ENCODE results near the gene MAST4.

The MAST4 gene

DNA sequence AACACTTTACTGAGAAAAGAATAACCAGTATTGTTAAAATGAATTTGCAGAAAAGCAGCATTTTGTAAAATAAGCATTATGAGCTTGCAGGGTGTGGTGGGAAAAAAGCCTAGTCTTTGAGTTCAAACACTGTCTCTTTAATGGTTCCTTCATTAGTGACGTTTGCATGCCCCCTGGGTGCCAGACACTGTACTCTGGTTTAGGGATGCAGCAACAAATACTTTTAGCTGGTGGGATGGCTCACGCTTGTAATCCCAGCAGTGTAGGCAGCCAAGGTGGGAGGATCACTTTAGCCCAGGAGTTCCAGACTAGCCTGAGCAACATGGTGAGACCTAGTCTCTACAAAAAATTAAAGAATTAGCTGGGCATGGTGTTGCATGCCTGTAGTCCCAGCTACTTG lies 62.3 kb downstream of the MAST4 start:
- peaks cover 0 to 34% (median 22%) of the 10 kb centered on the region in 5 donors for H3K4me1 ChIP-seq (ENCODE audit: control insufficient read depth in 5 of 5, insufficient read depth in 5 of 5, low read length in 5 of 5)
- no peak overlapping the region for H3K4me3 ChIP-seq (ENCODE audit: low read depth in 1 of 5, low read length in 5 of 5)
- no peak overlapping the region for H3K27ac ChIP-seq (ENCODE audit: low read depth, low read length)
- no peak overlapping the region for H3K9ac ChIP-seq (ENCODE audit: low read length in 5 of 5)
- no peaks in the 10 kb centered on the region for H3K27me3 ChIP-seq (ENCODE audit: control insufficient read depth in 5 of 5, insufficient read depth in 4 of 5, low read length in 5 of 5)
- H3K36me3 ChIP-seq (ENCODE audit: control insufficient read depth in 5 of 5, insufficient read depth in 5 of 5, low read length in 5 of 5): no peaks in the 10 kb centered on the region
- no peaks in the 10 kb centered on the region for H3K9me3 ChIP-seq (ENCODE audit: control insufficient read depth in 5 of 5, low read length in 5 of 5)

GRCh38 chr5:66659780-66660179 lies 63.6 kb downstream of the MAST4 start:
- Histone ChIP-seq H3K9me3 (ENCODE audit: control insufficient read depth in 5 of 5, low read length in 5 of 5) (no peaks in the 10 kb centered on the region), H3K9ac (ENCODE audit: low read length in 5 of 5) (no peak overlapping the region), H3K4me3 (ENCODE audit: low read depth in 1 of 5, low read length in 5 of 5) (no peak overlapping the region), H3K4me1 (ENCODE audit: control insufficient read depth in 5 of 5, insufficient read depth in 5 of 5, low read length in 5 of 5) (peaks cover 0 to 32% (median 22%) of the 10 kb centered on the region in 5 donors), H3K27me3 (ENCODE audit: control insufficient read depth in 5 of 5, insufficient read depth in 4 of 5, low read length in 5 of 5) (no peaks in the 10 kb centered on the region), H3K27ac (ENCODE audit: low read depth, low read length) (no peak overlapping the region), H3K36me3 (ENCODE audit: control insufficient read depth in 5 of 5, insufficient read depth in 5 of 5, low read length in 5 of 5) (no peaks in the 10 kb centered on the region)

DNA sequence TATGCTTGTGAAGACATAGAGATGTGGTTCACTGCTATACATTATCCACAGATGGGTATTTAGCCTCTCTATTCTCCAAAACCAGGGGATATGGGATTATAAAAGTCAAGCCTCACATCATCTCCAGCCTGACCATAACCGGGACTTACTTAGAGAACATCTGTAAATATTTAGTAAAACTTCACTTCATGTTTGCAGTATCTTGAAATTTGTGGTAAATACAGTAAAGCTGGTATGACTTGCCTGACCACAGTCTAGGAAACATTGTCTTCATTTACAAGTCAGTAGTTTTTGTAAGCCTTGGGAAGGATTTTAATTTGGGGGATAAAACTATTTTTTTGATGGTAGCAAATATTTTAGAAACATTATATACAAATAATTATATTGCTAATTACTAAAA lies 64.2 kb downstream of the MAST4 start:
- Histone ChIP-seq H3K27ac (ENCODE audit: low read depth, low read length) (no peak overlapping the region), H3K9ac (ENCODE audit: low read length in 5 of 5) (no peak overlapping the region), H3K9me3 (ENCODE audit: control insufficient read depth in 5 of 5, low read length in 5 of 5) (peaks cover 0 to 2% (median 0%) of the 10 kb centered on the region in 5 donors), H3K4me1 (ENCODE audit: control insufficient read depth in 5 of 5, insufficient read depth in 5 of 5, low read length in 5 of 5) (peaks cover 0 to 28% (median 17%) of the 10 kb centered on the region in 5 donors), H3K27me3 (ENCODE audit: control insufficient read depth in 5 of 5, insufficient read depth in 4 of 5, low read length in 5 of 5) (no peaks in the 10 kb centered on the region), H3K36me3 (ENCODE audit: control insufficient read depth in 5 of 5, insufficient read depth in 5 of 5, low read length in 5 of 5) (no peaks in the 10 kb centered on the region), H3K4me3 (ENCODE audit: low read depth in 1 of 5, low read length in 5 of 5) (no peak overlapping the region)

DNA sequence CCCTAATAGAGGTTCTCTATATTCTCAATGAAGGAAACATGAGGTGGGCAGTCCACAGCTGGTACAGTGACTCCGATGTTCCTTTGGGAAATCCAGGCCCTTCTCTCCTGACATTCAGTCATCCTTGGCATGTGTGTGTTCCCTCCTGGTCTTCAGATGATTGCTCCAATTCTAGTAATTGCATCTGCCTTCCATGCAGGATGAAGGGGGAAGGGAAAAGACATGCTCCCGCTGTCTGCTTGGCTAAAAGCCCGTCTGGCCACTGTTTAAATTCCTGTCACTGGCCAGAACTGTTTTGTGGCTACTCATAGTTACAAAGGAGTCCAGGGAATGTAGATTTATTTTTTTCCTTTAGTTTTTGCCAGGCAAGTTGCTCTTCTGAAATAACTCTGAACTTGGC lies 65.0 kb downstream of the MAST4 start:
- H3K4me3 ChIP-seq (ENCODE audit: low read depth in 1 of 5, low read length in 5 of 5): no peak overlapping the region
- peak overlapping the region in 1 of 5 donors; percentile 13 for H3K9ac ChIP-seq (ENCODE audit: low read length in 5 of 5)
- H3K36me3 ChIP-seq (ENCODE audit: control insufficient read depth in 5 of 5, insufficient read depth in 5 of 5, low read length in 5 of 5): no peaks in the 10 kb centered on the region
- no peaks in the 10 kb centered on the region for H3K27me3 ChIP-seq (ENCODE audit: control insufficient read depth in 5 of 5, insufficient read depth in 4 of 5, low read length in 5 of 5)
- peak overlapping the region; percentile 56 for H3K27ac ChIP-seq (ENCODE audit: low read depth, low read length)
- peaks cover 0 to 22% (median 15%) of the 10 kb centered on the region in 5 donors for H3K4me1 ChIP-seq (ENCODE audit: control insufficient read depth in 5 of 5, insufficient read depth in 5 of 5, low read length in 5 of 5)
- peaks cover 0 to 2% (median 0%) of the 10 kb centered on the region in 5 donors for H3K9me3 ChIP-seq (ENCODE audit: control insufficient read depth in 5 of 5, low read length in 5 of 5)

- no peak overlapping the region for H3K4me3 ChIP-seq (ENCODE audit: low read depth in 1 of 5, low read length in 5 of 5)
- H3K9ac ChIP-seq (ENCODE audit: low read length in 5 of 5): no peak overlapping the region
- H3K4me1 ChIP-seq (ENCODE audit: control insufficient read depth in 5 of 5, insufficient read depth in 5 of 5, low read length in 5 of 5): peaks cover 0 to 9% (median 5%) of the 10 kb centered on the region in 5 donors
- H3K9me3 ChIP-seq (ENCODE audit: control insufficient read depth in 5 of 5, low read length in 5 of 5): peaks cover 0 to 2% (median 0%) of the 10 kb centered on the region in 5 donors
- H3K27me3 ChIP-seq (ENCODE audit: control insufficient read depth in 5 of 5, insufficient read depth in 4 of 5, low read length in 5 of 5): no peaks in the 10 kb centered on the region
- no peaks in the 10 kb centered on the region for H3K36me3 ChIP-seq (ENCODE audit: control insufficient read depth in 5 of 5, insufficient read depth in 5 of 5, low read length in 5 of 5)
- no peak overlapping the region for H3K27ac ChIP-seq (ENCODE audit: low read depth, low read length)
These were observed 70.6 kb downstream of the MAST4 start for GRCh38 chr5:66666778-66667177.

GRCh38 chr5:66669086-66669861 lies 73.1 kb downstream of the MAST4 start:
- Histone ChIP-seq H3K4me3 (ENCODE audit: low read depth in 1 of 5, low read length in 5 of 5) (no peak overlapping the region), H3K9ac (ENCODE audit: low read length in 5 of 5) (no peak overlapping the region), H3K4me1 (ENCODE audit: control insufficient read depth in 5 of 5, insufficient read depth in 5 of 5, low read length in 5 of 5) (peaks cover 0 to 5% (median 5%) of the 10 kb centered on the region in 5 donors), H3K27ac (ENCODE audit: low read depth, low read length) (no peak overlapping the region), H3K27me3 (ENCODE audit: control insufficient read depth in 5 of 5, insufficient read depth in 4 of 5, low read length in 5 of 5) (no peaks in the 10 kb centered on the region), H3K36me3 (ENCODE audit: control insufficient read depth in 5 of 5, insufficient read depth in 5 of 5, low read length in 5 of 5) (no peaks in the 10 kb centered on the region), H3K9me3 (ENCODE audit: control insufficient read depth in 5 of 5, low read length in 5 of 5) (peaks cover 0 to 2% (median 0%) of the 10 kb centered on the region in 5 donors)

DNA sequence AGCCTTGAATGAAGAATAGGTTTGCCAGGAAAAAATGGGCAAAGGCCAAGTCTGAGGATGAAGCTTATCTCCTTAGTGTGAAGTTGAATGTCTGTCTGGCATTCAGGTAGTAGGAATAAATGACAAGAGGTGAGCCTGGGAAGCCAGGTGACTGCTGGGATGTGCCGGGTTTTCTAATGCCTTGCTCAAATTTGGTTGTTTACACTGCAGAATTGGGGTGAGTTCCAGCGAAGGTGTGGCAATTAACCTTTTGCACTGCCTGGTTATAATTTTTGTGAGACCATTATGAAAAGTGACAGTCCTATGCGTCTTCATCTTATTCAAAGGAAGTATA lies 73.6 kb downstream of the MAST4 start:
- no peak overlapping the region for H3K27ac ChIP-seq (ENCODE audit: low read depth, low read length)
- peaks cover 0 to 2% (median 0%) of the 10 kb centered on the region in 5 donors for H3K9me3 ChIP-seq (ENCODE audit: control insufficient read depth in 5 of 5, low read length in 5 of 5)
- no peaks in the 10 kb centered on the region for H3K27me3 ChIP-seq (ENCODE audit: control insufficient read depth in 5 of 5, insufficient read depth in 4 of 5, low read length in 5 of 5)
- H3K36me3 ChIP-seq (ENCODE audit: control insufficient read depth in 5 of 5, insufficient read depth in 5 of 5, low read length in 5 of 5): no peaks in the 10 kb centered on the region
- H3K9ac ChIP-seq (ENCODE audit: low read length in 5 of 5): no peak overlapping the region
- no peak overlapping the region for H3K4me3 ChIP-seq (ENCODE audit: low read depth in 1 of 5, low read length in 5 of 5)
- peaks cover 0 to 6% (median 5%) of the 10 kb centered on the region in 5 donors for H3K4me1 ChIP-seq (ENCODE audit: control insufficient read depth in 5 of 5, insufficient read depth in 5 of 5, low read length in 5 of 5)

DNA sequence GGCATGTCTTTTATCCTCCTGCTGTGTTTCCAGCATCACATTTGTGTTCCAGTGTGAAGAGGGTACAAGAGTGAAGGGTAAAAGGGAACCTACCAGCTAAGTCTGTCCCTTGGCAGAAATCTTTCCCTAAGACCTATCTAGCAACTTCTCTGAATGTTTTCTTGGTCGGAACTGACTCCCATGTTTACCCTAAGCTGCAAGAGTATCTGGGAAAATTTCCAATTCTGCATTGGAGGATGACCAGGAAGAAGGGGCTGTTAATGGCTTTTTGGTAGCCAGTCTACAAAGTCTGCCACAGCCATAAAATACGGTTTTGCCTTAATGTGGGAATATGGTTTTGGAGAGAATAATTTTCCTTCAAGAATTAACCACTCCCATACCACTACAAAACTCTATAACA lies 75.1 kb downstream of the MAST4 start:
- Histone ChIP-seq H3K27me3 (ENCODE audit: control insufficient read depth in 5 of 5, insufficient read depth in 4 of 5, low read length in 5 of 5) (no peaks in the 10 kb centered on the region), H3K4me1 (ENCODE audit: control insufficient read depth in 5 of 5, insufficient read depth in 5 of 5, low read length in 5 of 5) (peaks cover 0 to 15% (median 5%) of the 10 kb centered on the region in 5 donors)

DNA sequence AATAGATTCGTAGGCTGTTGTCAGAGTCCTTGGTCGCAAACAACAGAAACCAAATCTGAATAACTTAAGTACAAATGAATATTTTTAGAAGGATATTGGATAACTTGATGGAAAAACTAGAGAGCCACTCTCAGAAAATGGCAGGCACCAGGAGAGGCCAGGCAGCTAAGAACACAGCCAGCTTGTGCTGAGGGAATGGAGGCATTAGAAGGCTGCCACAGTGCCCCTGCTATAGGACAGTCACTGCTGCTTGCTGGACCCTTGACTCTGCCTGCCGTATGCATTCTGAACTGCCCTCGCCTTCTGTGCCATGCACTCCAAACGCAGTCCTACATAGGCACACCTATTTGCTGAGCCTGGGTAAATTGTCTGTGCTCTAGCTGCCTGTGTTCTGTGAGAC lies 78.6 kb downstream of the MAST4 start:
- H3K4me3 ChIP-seq (ENCODE audit: low read depth in 1 of 5, low read length in 5 of 5): no peak overlapping the region
- no peak overlapping the region for H3K9ac ChIP-seq (ENCODE audit: low read length in 5 of 5)
- H3K36me3 ChIP-seq (ENCODE audit: control insufficient read depth in 5 of 5, insufficient read depth in 5 of 5, low read length in 5 of 5): no peaks in the 10 kb centered on the region
- no peak overlapping the region for H3K27ac ChIP-seq (ENCODE audit: low read depth, low read length)
- H3K27me3 ChIP-seq (ENCODE audit: control insufficient read depth in 5 of 5, insufficient read depth in 4 of 5, low read length in 5 of 5): no peaks in the 10 kb centered on the region
- H3K4me1 ChIP-seq (ENCODE audit: control insufficient read depth in 5 of 5, insufficient read depth in 5 of 5, low read length in 5 of 5): peaks cover 0 to 20% (median 5%) of the 10 kb centered on the region in 5 donors
- no peaks in the 10 kb centered on the region for H3K9me3 ChIP-seq (ENCODE audit: control insufficient read depth in 5 of 5, low read length in 5 of 5)

More for the DNA sequence above, 75.1 kb downstream of the MAST4 start:
- Histone ChIP-seq H3K9me3 (ENCODE audit: control insufficient read depth in 5 of 5, low read length in 5 of 5) (no peaks in the 10 kb centered on the region), H3K9ac (ENCODE audit: low read length in 5 of 5) (no peak overlapping the region), H3K4me3 (ENCODE audit: low read depth in 1 of 5, low read length in 5 of 5) (no peak overlapping the region), H3K36me3 (ENCODE audit: control insufficient read depth in 5 of 5, insufficient read depth in 5 of 5, low read length in 5 of 5) (no peaks in the 10 kb centered on the region), H3K27ac (ENCODE audit: low read depth, low read length) (no peak overlapping the region)

DNA sequence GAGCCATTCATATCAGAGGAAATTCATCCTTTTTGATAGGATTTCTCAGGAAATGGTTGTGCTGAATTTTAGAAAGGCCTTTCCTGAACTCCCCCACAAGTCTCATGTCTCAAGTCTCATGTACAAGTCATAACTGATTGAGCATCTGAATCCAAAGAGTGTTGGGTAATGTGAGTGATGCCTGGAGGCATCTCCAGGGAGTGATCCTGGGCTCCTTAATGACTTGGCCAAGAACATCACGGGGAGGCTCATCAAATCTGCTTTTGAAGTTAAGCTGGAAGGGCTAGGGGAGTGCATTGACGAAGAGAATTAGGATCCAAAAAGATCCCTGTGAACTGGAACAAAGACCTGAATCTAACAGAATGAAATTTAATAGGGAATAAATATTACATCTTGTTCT lies 79.2 kb downstream of the MAST4 start:
- Histone ChIP-seq H3K9ac (ENCODE audit: low read length in 5 of 5) (no peak overlapping the region), H3K4me3 (ENCODE audit: low read depth in 1 of 5, low read length in 5 of 5) (no peak overlapping the region), H3K27ac (ENCODE audit: low read depth, low read length) (no peak overlapping the region), H3K9me3 (ENCODE audit: control insufficient read depth in 5 of 5, low read length in 5 of 5) (no peaks in the 10 kb centered on the region), H3K36me3 (ENCODE audit: control insufficient read depth in 5 of 5, insufficient read depth in 5 of 5, low read length in 5 of 5) (no peaks in the 10 kb centered on the region), H3K4me1 (ENCODE audit: control insufficient read depth in 5 of 5, insufficient read depth in 5 of 5, low read length in 5 of 5) (peaks cover 0 to 20% (median 5%) of the 10 kb centered on the region in 5 donors), H3K27me3 (ENCODE audit: control insufficient read depth in 5 of 5, insufficient read depth in 4 of 5, low read length in 5 of 5) (no peaks in the 10 kb centered on the region)
